Cardiac muscle cell (in vitro differentiated cells and primary cell): ENCODE data around the gene PTK6. TPM values are rescaled to one million over a fixed set of nuclear protein-coding genes. Genes with fewer than 3 reads are reported as not detected.

Experiments used
- DNase-seq, 2 donors: peaks; one replicate each; pipeline versions ENCODE4 v3.0.0 to v3.0.0-alpha.2; 2010 to 2017; ENCODE audit warnings: low read depth in 1 of 2, low spot score in 1 of 2
- H3K27ac ChIP-seq: fragments of 200-600 bp; sonication (generic); 2 replicates; pipeline ENCODE4 v1.5.1; 2016
- H3K27me3 ChIP-seq: fragments of 200-600 bp; sonication (generic); 2 replicates; pipeline ENCODE4 v1.6.0; 2016; ENCODE audit warnings: control low read depth
- H3K36me3 ChIP-seq: fragments of 200-600 bp; sonication (generic); 2 replicates; pipeline ENCODE4 v1.5.1; 2016; ENCODE audit warnings: control low read depth
- H3K4me1 ChIP-seq: fragments of 200-600 bp; sonication (generic); 2 replicates; pipeline ENCODE4 v1.8.1; 2017; ENCODE audit warnings: low read depth, mild to moderate bottlenecking, mixed run types
- H3K4me3 ChIP-seq: fragments of 200-600 bp; sonication (generic); 2 replicates; pipeline ENCODE4 v1.5.1; 2016; ENCODE audit warnings: mild to moderate bottlenecking
- H3K9me3 ChIP-seq: fragments of 200-600 bp; sonication (generic); 2 replicates; pipeline ENCODE4 v1.5.1; 2017; ENCODE audit warnings: low read depth, mild to moderate bottlenecking, control low read depth
- polyA plus RNA-seq: library from polyadenylated mRNA; unstranded; fragments of >200 nt; fragmentation: Nextera tagmentation; extraction: Ambion mirVana; gene quantifications from 2 replicates; pipeline ENCODE4 v1.2.1, GENCODE V29; 2016
- total RNA-seq: library from RNA; depleted of rRNA; stranded (reverse); fragments of >200 nt; gene quantifications from 2 replicates; pipeline ENCODE4 v1.2.3, GENCODE V29; 2016
- TF ChIP-seq, protein P1 (sequence below): IDR thresholded peaks from 2 replicates; pipeline ENCODE4 v1.5.1; 2012; ENCODE audit warnings: low read depth, mild to moderate bottlenecking, low read length

The PTK6 gene
- total and polyA plus RNA-seq, 2 experiments from 2014 or later, result 0.38 TPM; not detected in 1

DNA sequence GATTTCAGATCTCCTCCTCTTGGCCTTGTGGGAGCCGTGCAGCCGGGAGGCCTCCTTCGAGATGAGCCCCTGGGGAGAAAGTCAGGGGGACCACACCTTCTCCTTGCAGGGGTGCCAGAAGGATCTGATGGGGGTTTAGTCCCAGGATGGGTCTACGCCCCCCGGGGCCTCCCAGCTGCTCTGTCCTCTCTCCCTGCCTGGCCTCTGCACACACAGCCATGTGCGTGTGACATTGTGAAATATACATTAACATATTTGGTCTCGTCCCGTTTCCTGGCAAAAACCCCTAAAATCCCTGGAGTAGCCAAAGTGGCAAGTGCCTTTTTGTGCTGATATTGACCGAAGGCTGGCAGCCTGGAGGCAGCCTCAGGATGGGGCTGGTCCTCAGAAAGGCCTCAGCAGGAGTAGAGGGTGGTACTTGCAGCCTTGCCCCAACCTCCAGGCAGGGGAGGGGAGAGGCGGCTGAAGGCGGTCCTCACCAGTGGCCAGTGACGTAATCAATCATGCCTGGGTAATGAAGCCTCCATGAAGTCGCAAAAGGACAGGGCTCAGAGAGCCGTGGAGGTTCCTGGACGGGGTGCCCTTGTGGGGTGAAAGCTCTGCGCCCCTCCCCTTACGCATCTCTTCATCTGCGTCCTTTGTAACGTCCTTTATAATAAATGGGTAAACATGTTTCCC lies 42.0 kb upstream of the PTK6 start:
- Histone ChIP-seq H3K36me3 (no peaks in the 10 kb centered on the region), H3K9me3 (no peaks in the 10 kb centered on the region), H3K27me3 (no peaks in the 10 kb centered on the region), H3K4me1 (no peaks in the 10 kb centered on the region), H3K4me3 (no peak overlapping the region), H3K27ac (no peak overlapping the region)
- DNase-seq, result no peak
- TF ChIP-seq, protein P1, sequence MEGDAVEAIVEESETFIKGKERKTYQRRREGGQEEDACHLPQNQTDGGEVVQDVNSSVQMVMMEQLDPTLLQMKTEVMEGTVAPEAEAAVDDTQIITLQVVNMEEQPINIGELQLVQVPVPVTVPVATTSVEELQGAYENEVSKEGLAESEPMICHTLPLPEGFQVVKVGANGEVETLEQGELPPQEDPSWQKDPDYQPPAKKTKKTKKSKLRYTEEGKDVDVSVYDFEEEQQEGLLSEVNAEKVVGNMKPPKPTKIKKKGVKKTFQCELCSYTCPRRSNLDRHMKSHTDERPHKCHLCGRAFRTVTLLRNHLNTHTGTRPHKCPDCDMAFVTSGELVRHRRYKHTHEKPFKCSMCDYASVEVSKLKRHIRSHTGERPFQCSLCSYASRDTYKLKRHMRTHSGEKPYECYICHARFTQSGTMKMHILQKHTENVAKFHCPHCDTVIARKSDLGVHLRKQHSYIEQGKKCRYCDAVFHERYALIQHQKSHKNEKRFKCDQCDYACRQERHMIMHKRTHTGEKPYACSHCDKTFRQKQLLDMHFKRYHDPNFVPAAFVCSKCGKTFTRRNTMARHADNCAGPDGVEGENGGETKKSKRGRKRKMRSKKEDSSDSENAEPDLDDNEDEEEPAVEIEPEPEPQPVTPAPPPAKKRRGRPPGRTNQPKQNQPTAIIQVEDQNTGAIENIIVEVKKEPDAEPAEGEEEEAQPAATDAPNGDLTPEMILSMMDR, result no peak

DNA sequence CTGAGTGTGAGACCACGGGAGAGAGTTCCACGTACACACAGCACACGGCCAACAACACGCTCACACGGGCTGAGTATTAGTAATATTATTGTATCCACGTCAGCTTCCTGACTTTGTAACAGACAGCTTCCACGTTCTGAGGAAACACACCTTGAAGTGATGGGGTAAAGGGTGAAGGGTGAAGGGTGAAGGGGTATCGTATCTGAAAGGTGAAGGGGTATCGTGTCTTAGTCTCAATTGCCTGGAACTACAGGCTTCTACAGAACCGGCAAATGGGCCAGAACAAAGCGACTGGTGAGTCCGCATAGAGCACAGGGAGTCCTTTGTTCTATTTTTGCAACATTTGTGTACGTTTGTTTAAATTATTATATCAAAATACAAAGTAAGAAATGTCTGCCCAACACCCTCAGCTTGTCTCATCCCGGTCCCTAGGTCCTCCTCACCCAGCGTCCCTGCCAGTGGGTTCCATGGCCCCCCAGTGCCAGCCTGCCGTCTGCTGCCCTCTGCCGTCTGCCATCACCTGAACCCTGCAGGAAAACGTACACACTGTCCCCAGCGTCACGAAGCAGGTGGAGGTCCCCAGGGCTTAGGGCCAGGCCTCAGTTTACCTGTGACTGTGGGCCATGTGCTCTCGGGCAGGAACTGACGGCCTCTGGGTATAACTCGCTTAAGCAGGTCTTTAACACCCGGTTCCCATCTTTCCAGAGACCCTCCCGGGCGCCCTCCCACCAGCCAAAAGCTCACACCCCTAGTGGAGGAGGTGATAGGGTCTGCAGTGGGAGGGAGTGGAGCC lies 41.2 kb upstream of the PTK6 start:
- no peak overlapping the region for H3K27ac ChIP-seq
- H3K27me3 ChIP-seq, result no peaks in the 10 kb centered on the region
- no peaks in the 10 kb centered on the region for H3K4me1 ChIP-seq
- H3K4me3 ChIP-seq, result no peak overlapping the region
- H3K36me3 ChIP-seq, result no peaks in the 10 kb centered on the region
- DNase-seq, result no peak
- H3K9me3 ChIP-seq, result no peaks in the 10 kb centered on the region
- TF ChIP-seq, protein P1, result no peak

DNA sequence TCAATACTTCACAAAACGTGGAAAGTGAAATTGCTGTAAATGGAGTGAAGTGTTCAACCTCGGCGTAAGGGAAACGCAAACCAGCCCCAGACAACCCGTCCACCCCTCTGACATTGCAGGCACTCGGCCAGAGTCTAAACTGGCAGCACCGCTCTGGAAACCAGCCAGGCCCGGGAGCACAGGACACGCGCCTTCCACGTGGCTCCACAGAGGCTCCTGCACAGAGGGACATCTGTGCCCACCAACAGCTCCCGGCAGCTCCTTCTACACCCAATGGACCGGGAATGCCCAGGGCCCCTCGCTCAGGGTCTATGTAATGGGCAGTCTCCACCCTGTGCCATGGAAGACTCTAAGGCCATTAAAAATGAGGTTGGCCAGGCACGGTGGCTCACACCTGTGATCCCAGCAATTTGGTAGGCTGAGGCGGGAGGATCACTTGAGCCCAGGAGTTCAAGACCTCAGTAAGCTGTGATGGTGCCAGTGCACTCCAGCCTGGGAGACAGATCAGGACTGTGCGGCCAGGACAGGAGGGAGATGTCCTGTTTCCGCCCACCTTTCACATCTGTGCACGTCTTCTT lies 40.2 kb upstream of the PTK6 start:
- TF ChIP-seq, protein P1, result no peak
- no peak for DNase-seq

DNA sequence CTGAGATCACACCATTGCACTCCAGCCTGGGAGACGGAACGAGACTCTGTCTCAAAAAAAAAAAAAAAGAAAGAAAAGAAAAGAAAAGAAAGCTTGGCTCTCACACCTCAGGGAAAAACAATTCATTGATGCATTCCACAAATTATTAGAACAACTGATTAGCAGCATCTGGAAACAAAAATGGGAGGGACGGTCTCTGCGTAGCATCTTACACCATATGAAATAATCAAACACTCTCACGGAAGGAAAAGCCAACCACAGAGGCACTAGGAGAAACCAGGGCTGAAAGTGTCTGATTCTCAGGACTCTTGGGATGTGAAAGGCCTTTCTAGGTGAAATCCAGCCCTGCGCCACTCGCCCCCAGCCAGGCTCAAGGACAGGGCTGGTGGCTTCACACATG lies 39.1 kb upstream of the PTK6 start:
- TF ChIP-seq, protein P1, result no peak
- Histone ChIP-seq H3K27ac (no peak overlapping the region), H3K36me3 (no peaks in the 10 kb centered on the region), H3K9me3 (no peaks in the 10 kb centered on the region), H3K4me3 (no peak overlapping the region), H3K4me1 (no peaks in the 10 kb centered on the region), H3K27me3 (no peaks in the 10 kb centered on the region)
- DNase-seq, result no peak

More for the DNA sequence above, 40.2 kb upstream of the PTK6 start:
- Histone ChIP-seq H3K9me3 (no peaks in the 10 kb centered on the region), H3K36me3 (no peaks in the 10 kb centered on the region), H3K27ac (no peak overlapping the region), H3K4me1 (no peaks in the 10 kb centered on the region), H3K27me3 (no peaks in the 10 kb centered on the region), H3K4me3 (no peak overlapping the region)

DNA sequence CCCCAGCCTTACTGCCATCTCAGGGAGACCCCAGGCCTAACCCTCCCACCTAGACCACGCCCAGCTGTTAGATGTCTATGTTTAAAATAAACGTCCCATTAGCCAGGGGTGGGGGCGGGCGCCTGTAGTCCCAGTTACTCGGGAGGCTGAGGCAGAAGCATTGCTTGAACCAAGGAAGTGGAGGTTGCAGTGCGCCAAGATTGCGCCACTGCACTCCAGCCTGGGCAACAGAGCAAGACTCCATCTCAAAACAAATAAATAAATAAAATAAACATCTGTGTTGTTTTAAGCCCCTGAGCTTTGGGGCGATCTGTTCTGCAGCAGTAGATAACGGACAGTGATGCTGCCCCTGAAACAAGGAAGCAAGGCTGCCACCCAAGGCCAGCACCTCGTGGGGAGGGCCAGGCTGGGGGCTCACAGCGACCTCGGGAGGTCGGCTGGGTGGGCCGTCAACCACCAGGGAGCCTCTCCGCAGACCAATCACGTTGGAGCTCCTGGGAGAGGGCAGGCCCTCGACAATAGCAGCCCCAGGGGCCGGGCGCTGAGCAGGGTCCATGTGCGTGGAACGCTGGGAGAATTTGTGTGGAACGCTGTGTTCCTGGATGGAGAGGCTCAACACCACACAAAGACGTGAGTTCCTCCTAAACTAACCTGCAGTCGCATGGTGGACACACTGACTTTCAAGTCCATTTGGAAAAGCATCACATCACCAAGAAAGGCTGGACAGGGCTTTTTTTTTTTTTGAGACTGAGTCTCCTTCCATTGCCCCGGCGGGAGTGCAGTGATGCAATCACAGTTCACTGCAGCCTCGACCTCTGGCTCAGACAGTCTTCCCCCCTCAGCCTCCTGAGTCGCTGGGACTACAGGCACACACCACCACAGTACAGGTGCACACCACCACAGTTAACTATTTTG lies 37.9 kb upstream of the PTK6 start:
- no peak overlapping the region for H3K27ac ChIP-seq
- H3K4me1 ChIP-seq, result no peaks in the 10 kb centered on the region
- no peaks in the 10 kb centered on the region for H3K27me3 ChIP-seq
- H3K9me3 ChIP-seq, result no peaks in the 10 kb centered on the region
- TF ChIP-seq, protein P1, result no peak
- no peaks in the 10 kb centered on the region for H3K36me3 ChIP-seq
- peak in 1 of 2 donors; percentile 43 for DNase-seq
- H3K4me3 ChIP-seq, result no peak overlapping the region
